ENCODE data around the gene IFITM2. TPM values are rescaled to one million over a fixed set of nuclear protein-coding genes. Genes with fewer than 3 reads are reported as not detected.

Gene IFITM2
- total RNA-seq, 2 donors from 2014 or later, result 74.1 to 115 TPM

GRCh38 chr11:293852-294661, 13.6 kb upstream of the IFITM2 start:
- DNase-seq, result no peak
- no peaks in the 10 kb centered on the region for H3K27me3 ChIP-seq
- H3K4me1 ChIP-seq, result peaks cover 5% of the 10 kb centered on the region
- no peaks in the 10 kb centered on the region for H3K9me3 ChIP-seq
- intact Hi-C loops (cut with DNase I), result no loop called here
- H3K9ac ChIP-seq (ENCODE audit: low read depth in 2 of 2, low read length in 2 of 2), result no peak overlapping the region
- no peak overlapping the region for H3K27ac ChIP-seq
- H3K36me3 ChIP-seq, result no peaks in the 10 kb centered on the region
- TF ChIP-seq CTCF (IDR thresholded peaks at IDR 0.05), result no peak
- H3K4me3 ChIP-seq, result no peak overlapping the region

GRCh38 chr11:294780-295179, 12.8 kb upstream of the IFITM2 start:
- Histone ChIP-seq H3K27me3 (peaks cover 1% of the 10 kb centered on the region), H3K9ac (ENCODE audit: low read depth in 2 of 2, low read length in 2 of 2) (no peak overlapping the region), H3K27ac (no peak overlapping the region), H3K4me3 (no peak overlapping the region), H3K36me3 (no peaks in the 10 kb centered on the region), H3K4me1 (peaks cover 5% of the 10 kb centered on the region), H3K9me3 (no peaks in the 10 kb centered on the region)
- TF ChIP-seq CTCF (IDR thresholded peaks at IDR 0.05), result no peak
- intact Hi-C loops (cut with DNase I), result no loop called here
- DNase-seq, result no peak

GRCh38 chr11:295351-296170, 12.1 kb upstream of the IFITM2 start:
- H3K9ac ChIP-seq (ENCODE audit: low read depth in 2 of 2, low read length in 2 of 2), result no peak overlapping the region
- H3K9me3 ChIP-seq, result no peaks in the 10 kb centered on the region
- intact Hi-C loops (cut with DNase I), result no loop called here
- H3K4me1 ChIP-seq, result peaks cover 5% of the 10 kb centered on the region
- H3K27ac ChIP-seq, result no peak overlapping the region
- H3K4me3 ChIP-seq, result no peak overlapping the region
- peaks cover 3% of the 10 kb centered on the region for H3K27me3 ChIP-seq
- TF ChIP-seq CTCF (IDR thresholded peaks at IDR 0.05), result no peak
- no peak for DNase-seq
- no peaks in the 10 kb centered on the region for H3K36me3 ChIP-seq

- H3K9me3 ChIP-seq, result no peaks in the 10 kb centered on the region
- H3K27ac ChIP-seq, result no peak overlapping the region
- no peak overlapping the region for H3K4me3 ChIP-seq
- DNase-seq, result no peak
- H3K9ac ChIP-seq (ENCODE audit: low read depth in 2 of 2, low read length in 2 of 2), result no peak overlapping the region
- intact Hi-C loops (cut with DNase I), result no loop called here
- no peak for TF ChIP-seq CTCF (IDR thresholded peaks at IDR 0.05)
- peaks cover 5% of the 10 kb centered on the region for H3K4me1 ChIP-seq
- H3K36me3 ChIP-seq, result no peaks in the 10 kb centered on the region
- peaks cover 3% of the 10 kb centered on the region for H3K27me3 ChIP-seq
Measured at GRCh38 chr11:296171-297050, 11.2 kb upstream of the IFITM2 start.

GRCh38 chr11:297051-297585, 10.5 kb upstream of the IFITM2 start:
- Histone ChIP-seq H3K4me1 (peaks cover 5% of the 10 kb centered on the region), H3K9me3 (no peaks in the 10 kb centered on the region), H3K4me3 (no peak overlapping the region), H3K36me3 (no peaks in the 10 kb centered on the region), H3K9ac (ENCODE audit: low read depth in 2 of 2, low read length in 2 of 2) (no peak overlapping the region), H3K27ac (no peak overlapping the region), H3K27me3 (peaks cover 3% of the 10 kb centered on the region)
- TF ChIP-seq CTCF (IDR thresholded peaks at IDR 0.05), result no peak
- intact Hi-C loops (cut with DNase I), result no loop called here
- no peak for DNase-seq
